T-helper 1 cell (primary cell): ENCODE data around the gene CERS5.

ENCODE experiments used
- DNase-seq, 5 donors: peaks; one replicate each; pipeline ENCODE4 v3.0.0-alpha.2; 2012 to 2020

Gene CERS5

GRCh38 chr12:50121641-50122040 is 45.5 kb downstream of the CERS5 start:
- DNase-seq, result no peak

- DNase-seq, result no peak
Observed at GRCh38 chr12:50120953-50121352, 46.2 kb downstream of the CERS5 start.

GRCh38 chr12:50120521-50120920 is 46.6 kb downstream of the CERS5 start:
- no peak for DNase-seq

GRCh38 chr12:50119387-50119786 is 47.8 kb downstream of the CERS5 start:
- DNase-seq, result no peak

- no peak for DNase-seq
Observed at GRCh38 chr12:50117057-50117622, 50.0 kb downstream of the CERS5 start.

GRCh38 chr12:50112456-50113218 is 54.5 kb downstream of the CERS5 start:
- DNase-seq, result no peak

GRCh38 chr12:50111693-50112455 is 55.3 kb downstream of the CERS5 start, which contains the start of gene COX14:
Gene COX14, plus strand, starts transcription at chr12:50112236. Its CDS starts 7,808 bp downstream, at chr12:50120044.
- peak; percentile 98 to 100 (median 98) for DNase-seq

GRCh38 chr12:50111395-50111692 is 55.8 kb downstream of the CERS5 start:
- DNase-seq, result no peak

- DNase-seq, result no peak
Observed at GRCh38 chr12:50110762-50111351, 56.3 kb downstream of the CERS5 start.

GRCh38 chr12:50110127-50110761 is 56.9 kb downstream of the CERS5 start:
- DNase-seq, result no peak

DNA sequence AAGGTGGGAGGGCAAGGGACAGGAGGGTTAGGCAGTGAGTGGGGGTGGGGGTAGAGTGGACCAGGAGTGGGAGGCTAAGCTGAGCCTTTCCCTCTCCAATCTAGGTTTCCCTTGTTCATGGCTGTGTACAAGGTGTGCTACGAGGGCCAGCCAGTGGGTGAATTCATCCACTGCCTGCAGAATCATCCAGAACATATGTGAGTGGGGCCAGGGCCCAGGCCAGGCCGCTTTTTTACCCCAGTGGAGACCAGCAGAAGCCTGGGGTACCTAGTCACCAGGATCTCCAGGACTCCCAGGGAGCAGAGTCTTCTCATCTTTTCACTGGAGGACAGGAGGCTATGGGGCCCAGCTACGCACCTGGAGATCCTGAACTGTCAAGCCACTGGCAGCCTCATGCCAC is 57.9 kb downstream of the CERS5 start:
- no peak for DNase-seq

DNA sequence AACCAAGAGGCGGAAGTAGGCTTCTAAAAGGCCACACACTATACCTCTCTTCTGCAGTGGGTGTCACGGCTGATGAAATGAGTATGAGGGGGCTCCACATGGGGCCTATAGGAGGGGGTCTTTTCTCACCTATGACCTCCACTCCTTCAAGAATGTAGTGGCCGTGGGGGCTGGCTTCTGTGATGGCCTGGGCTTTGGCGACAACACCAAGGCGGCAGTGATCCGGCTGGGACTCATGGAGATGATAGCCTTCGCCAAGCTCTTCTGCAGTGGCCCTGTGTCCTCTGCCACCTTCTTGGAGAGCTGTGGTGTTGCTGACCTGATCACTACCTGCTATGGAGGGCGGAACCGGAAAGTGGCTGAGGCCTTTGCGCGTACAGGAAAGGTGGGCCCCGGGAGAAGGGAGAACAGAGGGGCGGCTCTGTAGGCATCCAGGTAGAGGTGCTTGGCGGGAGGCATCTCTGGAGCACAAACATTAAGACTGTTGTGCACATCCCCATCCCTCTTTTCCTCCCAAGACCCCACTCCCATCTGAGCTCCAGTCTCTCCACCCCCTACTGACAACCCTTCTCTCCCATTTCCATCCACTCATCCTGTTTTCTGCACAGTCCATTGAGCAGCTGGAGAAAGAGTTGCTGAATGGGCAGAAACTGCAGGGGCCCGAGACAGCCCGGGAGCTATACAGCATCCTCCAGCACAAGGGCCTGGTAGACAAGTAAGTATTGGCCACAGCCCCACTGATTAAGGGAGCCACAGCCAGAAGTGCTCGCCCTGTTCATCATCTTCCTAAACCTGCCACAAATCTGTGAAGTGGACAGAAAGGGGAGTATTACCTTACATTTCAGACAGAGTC is 59.5 kb downstream of the CERS5 start:
- DNase-seq, result no peak

GRCh38 chr12:50106907-50107306 is 60.3 kb downstream of the CERS5 start:
- DNase-seq, result no peak

- no peak for DNase-seq
Observed at GRCh38 chr12:50105913-50106450, 61.2 kb downstream of the CERS5 start.

DNA sequence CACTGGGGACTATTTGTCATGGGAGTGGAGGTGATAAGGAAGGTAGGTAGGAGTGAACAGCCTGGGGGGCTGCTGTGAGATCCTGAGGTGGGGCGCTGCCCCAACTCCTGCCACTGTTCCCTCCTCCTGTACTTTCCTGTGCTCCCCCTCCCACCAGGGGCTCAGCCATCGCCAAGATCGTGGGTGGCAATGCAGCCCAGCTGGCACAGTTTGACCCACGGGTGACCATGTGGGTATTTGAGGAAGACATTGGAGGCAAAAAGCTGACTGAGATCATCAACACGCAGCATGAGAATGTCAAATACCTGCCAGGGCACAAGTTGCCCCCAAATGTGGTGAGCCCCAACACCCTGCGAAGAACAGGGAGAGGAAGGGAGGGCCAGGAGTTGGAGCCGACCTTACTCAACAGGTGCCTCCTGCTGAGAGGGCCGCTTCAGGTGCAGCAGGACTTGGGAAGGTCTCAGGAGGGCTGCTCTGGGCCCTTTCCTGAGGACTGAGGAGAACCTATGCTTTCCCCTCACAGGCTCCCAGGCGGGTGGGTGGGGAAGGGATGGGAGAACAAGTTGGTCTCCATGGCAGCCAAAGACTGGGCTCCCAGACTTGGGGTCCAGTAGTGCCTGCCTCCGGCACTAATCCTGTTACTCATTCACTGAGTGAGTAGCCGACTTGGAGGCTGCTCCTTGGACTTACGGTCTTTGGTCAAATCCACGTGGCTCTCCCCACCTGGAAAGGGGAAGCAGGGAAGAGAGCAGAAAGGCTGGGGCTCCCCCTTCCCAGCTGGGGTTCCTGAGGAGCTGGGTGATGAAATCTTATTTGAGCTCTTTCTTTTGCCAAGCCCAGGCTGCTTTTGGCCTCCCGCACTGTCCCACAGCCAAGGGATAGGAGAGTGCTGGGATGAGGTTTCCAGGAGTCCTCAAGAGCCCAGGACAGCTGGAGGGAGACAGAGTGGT is 62.5 kb downstream of the CERS5 start:
- DNase-seq, result no peak

DNA sequence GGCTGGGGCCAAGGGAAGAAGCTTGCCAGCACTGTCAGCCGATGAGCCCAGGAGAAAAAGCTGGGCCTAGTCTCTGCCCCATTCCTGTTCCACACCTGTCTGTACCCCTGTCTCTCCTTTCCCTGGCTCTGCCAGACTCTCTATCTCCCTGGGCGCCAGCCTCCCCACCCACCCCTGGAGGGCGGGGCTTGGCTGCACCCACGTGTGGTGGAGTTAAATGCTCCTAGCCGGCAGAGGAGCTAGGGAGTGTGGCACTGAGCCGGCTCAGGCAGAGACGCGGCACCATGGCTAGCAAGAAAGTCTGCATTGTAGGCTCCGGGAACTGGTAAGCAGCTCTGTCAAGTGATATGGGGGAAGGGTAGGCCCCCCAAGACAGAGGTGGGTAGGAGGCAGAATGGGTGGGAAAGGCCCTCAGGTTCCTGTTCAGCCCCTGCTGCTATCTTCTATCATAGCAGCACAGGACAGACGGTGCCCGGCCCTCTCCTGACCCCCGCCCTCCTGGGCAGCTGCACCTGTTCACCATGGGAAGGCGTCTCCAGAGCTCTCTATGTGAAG is 63.3 kb downstream of the CERS5 start, which contains the start of gene GPD1:
Gene GPD1, plus strand, starts transcription at position 242 of the 555 bp plus-strand sequence. Its CDS starts 43 bp downstream, at position 285.
- DNase-seq, result no peak

- no peak for DNase-seq
Observed at GRCh38 chr12:50103351-50103750, 63.8 kb downstream of the CERS5 start.

DNA sequence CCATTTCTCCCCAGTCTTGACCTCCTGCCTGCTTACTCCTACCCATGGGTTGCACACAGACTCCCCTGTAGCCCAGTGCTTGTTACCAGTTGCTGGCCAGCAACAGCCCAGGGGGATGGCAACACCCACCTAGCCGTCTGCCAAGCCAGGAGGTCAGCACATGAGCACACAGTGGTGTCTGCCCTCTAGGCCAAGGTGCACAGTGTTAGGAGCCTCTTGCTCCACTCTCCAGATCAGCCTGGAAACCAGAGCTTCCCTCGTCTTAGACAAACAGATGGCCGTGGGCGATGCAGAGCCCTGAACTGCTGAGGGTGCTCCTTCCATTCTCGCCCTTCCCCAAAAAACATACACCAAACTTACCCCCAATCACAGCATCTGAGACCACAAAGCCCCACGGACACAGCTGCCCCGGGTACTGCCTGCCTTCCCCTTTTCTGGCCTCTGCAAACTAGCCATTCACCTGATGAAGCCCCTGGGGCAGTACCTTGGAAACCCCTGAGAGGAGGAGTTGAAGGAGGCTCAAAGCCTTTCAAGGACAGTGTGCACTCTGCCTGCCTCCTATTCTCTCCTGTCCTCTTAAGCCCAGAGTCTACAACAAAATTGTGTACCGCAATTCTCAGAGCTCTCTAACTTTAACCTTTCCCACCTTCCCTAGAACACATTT is 64.4 kb downstream of the CERS5 start:
- no peak for DNase-seq

- no peak for DNase-seq
Observed at GRCh38 chr12:50102131-50102531, 65.0 kb downstream of the CERS5 start.

DNA sequence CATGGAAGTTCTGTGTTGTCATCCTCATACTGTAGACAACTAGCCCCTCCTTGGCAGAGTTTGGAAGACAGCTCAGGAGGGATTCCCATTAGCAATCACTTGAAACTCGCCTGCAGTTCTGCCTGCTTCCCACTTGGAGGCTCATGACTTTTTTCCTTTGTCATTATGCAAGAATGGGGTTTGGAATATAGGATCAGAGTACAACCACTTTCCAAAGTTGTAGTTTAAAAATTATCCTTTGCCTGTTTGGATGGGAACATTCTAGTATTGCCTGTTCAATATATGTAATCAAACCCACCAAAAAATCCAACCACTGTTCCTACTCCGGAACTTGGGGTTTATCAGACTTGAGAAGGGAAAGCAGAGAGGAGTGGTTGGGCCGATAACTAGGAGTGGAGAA is 65.5 kb downstream of the CERS5 start:
- DNase-seq, result no peak
